ENCODE data around the gene MTCH1.
A peak's percentile ranks its signal among the peaks of the same experiment; 100 is the strongest.

Gene MTCH1

GRCh38 chr6:37027811-37028469 lies 41.9 kb upstream of the MTCH1 start:
- H3K4me3 ChIP-seq (ENCODE audit: low read depth, low read length) = no peak overlapping the region
- no peak for TF ChIP-seq CTCF (IDR thresholded peaks at IDR 0.05; ENCODE audit: low read depth, low read length)

DNA sequence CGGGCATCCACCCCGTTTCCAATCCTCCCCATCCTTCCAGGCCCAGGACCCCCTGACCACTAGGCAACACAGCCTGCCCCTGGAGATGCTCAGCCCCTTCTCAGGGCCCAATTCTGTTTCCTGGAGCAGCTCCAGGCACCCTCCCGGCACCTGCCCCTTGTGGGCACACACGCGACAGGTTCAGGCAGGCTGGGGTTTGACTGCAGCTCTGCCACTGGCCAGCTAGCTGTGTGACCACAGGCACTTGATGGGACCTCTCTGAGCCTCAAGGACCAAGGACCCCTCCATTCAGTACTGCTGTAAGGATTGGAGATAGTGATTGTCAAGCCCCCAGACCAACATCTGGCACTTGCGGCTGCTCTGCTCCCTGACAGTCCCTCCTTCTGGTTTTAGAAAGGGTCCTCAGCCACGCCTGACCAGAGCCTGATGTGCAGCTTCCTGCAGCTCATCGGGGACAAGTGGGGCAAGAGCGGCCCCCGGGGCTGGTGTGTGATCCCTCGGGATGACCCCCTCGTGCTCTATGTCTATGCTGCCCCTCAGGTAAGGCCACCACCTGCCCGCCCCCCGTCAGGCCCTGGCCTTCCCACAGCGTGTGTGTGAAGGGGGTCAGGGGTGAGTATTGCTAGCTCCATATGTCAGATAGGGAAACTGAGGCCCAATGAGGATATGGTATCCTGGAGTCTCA lies 41.2 kb upstream of the MTCH1 start:
- TF ChIP-seq CTCF (IDR thresholded peaks at IDR 0.05; ENCODE audit: low read depth, low read length) = no peak
- no peak overlapping the region for H3K4me3 ChIP-seq (ENCODE audit: low read depth, low read length)

- no peak overlapping the region for H3K4me3 ChIP-seq (ENCODE audit: low read depth, low read length)
- TF ChIP-seq CTCF (IDR thresholded peaks at IDR 0.05; ENCODE audit: low read depth, low read length) = no peak
Observed at GRCh38 chr6:37025621-37026466, 39.8 kb upstream of the MTCH1 start.

DNA sequence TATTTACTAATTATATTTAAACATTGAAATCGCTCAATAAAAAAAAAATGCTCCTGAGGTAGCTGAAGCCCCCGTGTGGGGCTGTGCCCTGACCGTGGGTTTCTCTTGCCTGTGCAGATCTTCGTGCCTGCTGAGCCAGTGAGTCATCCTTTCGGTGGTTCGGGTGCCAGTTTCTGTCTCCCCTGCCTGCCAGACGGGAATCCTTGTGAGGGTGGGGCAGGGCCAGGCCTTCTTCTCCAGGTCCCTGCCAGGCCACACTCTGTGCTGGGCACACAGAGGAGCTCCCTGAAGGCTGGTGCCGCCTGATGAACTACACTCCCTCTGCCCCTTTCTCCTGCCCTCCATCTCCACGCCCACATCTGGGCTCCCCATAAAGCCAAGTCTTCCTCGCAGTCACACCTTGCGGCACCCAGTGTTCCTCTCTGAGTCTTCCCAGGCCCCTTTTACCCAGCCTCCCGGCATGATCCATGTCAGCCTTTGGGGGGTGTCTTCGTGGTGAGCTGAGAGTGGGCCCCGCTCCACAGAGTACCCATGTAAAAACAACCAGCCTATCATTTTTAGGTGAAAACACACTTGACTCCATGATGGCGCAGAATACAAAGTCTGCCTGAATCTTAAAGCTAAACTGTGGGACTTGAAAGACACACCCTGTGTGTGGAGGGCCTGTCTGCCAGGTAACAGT lies 38.8 kb upstream of the MTCH1 start:
- TF ChIP-seq CTCF (IDR thresholded peaks at IDR 0.05; ENCODE audit: low read depth, low read length) = no peak
- no peak overlapping the region for H3K4me3 ChIP-seq (ENCODE audit: low read depth, low read length)

- no peak overlapping the region for H3K4me3 ChIP-seq (ENCODE audit: low read depth, low read length)
- TF ChIP-seq CTCF (IDR thresholded peaks at IDR 0.05; ENCODE audit: low read depth, low read length) = no peak
Observed at GRCh38 chr6:37022135-37022863, 36.3 kb upstream of the MTCH1 start.

- peak; percentile 64 for TF ChIP-seq CTCF (IDR thresholded peaks at IDR 0.05; ENCODE audit: low read depth, low read length)
- H3K4me3 ChIP-seq (ENCODE audit: low read depth, low read length) = no peak overlapping the region
Observed at GRCh38 chr6:37021356-37022129, 35.5 kb upstream of the MTCH1 start.

All from WI38 (cell line).